Tibial nerve (tissue), 4 donors: ENCODE data around the gene STYXL1. TPM values are rescaled to one million over a fixed set of nuclear protein-coding genes. Genes with fewer than 3 reads are reported as not detected.

Experiments used
- DNase-seq, 2 donors: peaks; one replicate each; pipeline ENCODE4 v3.0.0-alpha.2; 2019; ENCODE audit warnings: low spot score in 2 of 2
- H3K27ac ChIP-seq, 4 donors: fragments of 200-600 bp; sonication (generic) in 3 of 4; one replicate each; pipeline ENCODE4 v1.5.1; 2017 to 2019; ENCODE audit warnings: mild to moderate bottlenecking in 1 of 4
- H3K27me3 ChIP-seq, 2 donors: fragments of 200-600 bp; sonication (generic) in 1 of 2; one replicate each; pipeline versions ENCODE4 v1.5.1 to v1.6.0; 2017 to 2019
- H3K36me3 ChIP-seq, 3 donors: fragments of 200-600 bp; sonication (generic); one replicate each; pipeline ENCODE4 v1.5.1; 2018 to 2019
- H3K4me1 ChIP-seq, 4 donors: fragments of 200-600 bp; sonication (generic) in 3 of 4; one replicate each; pipeline ENCODE4 v1.5.1; 2017 to 2019
- H3K4me3 ChIP-seq, 4 donors: fragments of 200-600 bp; sonication (generic) in 3 of 4; one replicate each; pipeline ENCODE4 v1.5.1; 2017 to 2019; ENCODE audit warnings: mild to moderate bottlenecking in 1 of 4, moderate library complexity in 1 of 4
- H3K9me3 ChIP-seq, 4 donors: fragments of 200-600 bp; sonication (generic) in 3 of 4; one replicate each; pipeline ENCODE4 v1.5.1; 2017 to 2019
- EP300 ChIP-seq, 2 donors: sonication (generic); formaldehyde crosslinking; IDR thresholded peaks; one replicate each; pipeline ENCODE4 v1.6.1; 2017; ENCODE audit warnings: antibody characterized with exemption in 2 of 2, mild to moderate bottlenecking in 1 of 2
- POLR2A ChIP-seq, 2 donors: fragments of 450-650 bp; IDR thresholded peaks; one replicate each; pipeline ENCODE4 v1.6.1; 2017; ENCODE audit warnings: antibody characterized with exemption in 2 of 2, mild to moderate bottlenecking in 2 of 2, moderate library complexity in 2 of 2
- whole genome bisulfite sequencing, 2 donors: methylation state at CpG; one replicate each; pipeline ENCODE4 v1.1.5; 2018; 5-methylcytosine and 5-hydroxymethylcytosine counted together
- total RNA-seq, 4 donors: library from RNA; depleted of rRNA; stranded (reverse); fragments of >200 nt; gene quantifications; one replicate each; pipeline ENCODE4 v1.1.0, GENCODE V29; 2016
- TF ChIP-seq, protein P1 (sequence below), 5 experiments: fragments of 200-600 bp in 3 of 5; fragments of 450-650 bp in 2 of 5; sonication (generic) in 3 of 5; IDR thresholded peaks; one replicate each; pipeline ENCODE4 v1.5.1; 2016 to 2019; ENCODE audit warnings: antibody characterized with exemption in 5 of 5, mild to moderate bottlenecking in 3 of 5, moderate library complexity in 2 of 5

Gene STYXL1
- total RNA-seq, 4 donors from 2014 or later: 9.9 to 45.7 (median 29.0) TPM

DNA sequence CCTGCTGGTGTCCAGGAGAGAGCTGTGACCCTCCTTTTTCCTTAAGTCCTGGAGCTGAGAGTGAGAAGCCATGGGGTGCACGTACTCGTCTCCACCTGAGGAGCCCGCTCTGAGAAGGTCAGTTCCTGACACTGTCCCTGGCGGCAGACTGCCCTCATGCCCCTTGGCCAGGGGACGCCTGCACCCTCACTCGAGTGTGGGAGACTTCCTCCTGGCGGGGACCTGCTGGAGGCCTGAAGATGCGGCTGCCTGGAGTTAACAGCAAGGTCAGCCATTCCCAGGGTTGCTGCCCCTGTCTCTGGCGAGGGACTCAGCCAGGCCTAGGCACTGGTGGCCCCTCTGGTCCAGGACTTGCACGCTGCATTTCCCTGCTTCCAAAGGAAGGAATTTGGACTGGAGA is 79.8 kb downstream of the STYXL1 start:
- WGBS, 2 donors: 64 to 85% methylated on average over 8 to 9 of the region's 10 CpGs
- no peak overlapping the region for H3K4me3 ChIP-seq

GRCh38 chr7:75967487-75967997 is 80.3 kb downstream of the STYXL1 start:
- 24 to 40% methylated on average over 11 to 13 of the region's 13 CpGs for WGBS, 2 donors
- H3K4me3 ChIP-seq: no peak overlapping the region
- peak overlapping the region in 3 of 4 donors; percentile 38 to 83 (median 75) for H3K27ac ChIP-seq
- no peaks in the 10 kb centered on the region for H3K27me3 ChIP-seq
- no peak for DNase-seq
- no peaks in the 10 kb centered on the region for H3K9me3 ChIP-seq
- H3K4me1 ChIP-seq: peaks cover 0 to 84% (median 32%) of the 10 kb centered on the region in 4 donors
- peaks cover 0 to 28% (median 0%) of the 10 kb centered on the region in 3 donors for H3K36me3 ChIP-seq
- TF ChIP-seq, protein P1, sequence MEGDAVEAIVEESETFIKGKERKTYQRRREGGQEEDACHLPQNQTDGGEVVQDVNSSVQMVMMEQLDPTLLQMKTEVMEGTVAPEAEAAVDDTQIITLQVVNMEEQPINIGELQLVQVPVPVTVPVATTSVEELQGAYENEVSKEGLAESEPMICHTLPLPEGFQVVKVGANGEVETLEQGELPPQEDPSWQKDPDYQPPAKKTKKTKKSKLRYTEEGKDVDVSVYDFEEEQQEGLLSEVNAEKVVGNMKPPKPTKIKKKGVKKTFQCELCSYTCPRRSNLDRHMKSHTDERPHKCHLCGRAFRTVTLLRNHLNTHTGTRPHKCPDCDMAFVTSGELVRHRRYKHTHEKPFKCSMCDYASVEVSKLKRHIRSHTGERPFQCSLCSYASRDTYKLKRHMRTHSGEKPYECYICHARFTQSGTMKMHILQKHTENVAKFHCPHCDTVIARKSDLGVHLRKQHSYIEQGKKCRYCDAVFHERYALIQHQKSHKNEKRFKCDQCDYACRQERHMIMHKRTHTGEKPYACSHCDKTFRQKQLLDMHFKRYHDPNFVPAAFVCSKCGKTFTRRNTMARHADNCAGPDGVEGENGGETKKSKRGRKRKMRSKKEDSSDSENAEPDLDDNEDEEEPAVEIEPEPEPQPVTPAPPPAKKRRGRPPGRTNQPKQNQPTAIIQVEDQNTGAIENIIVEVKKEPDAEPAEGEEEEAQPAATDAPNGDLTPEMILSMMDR (IDR thresholded peaks at IDR 0.05): no peak
- TF ChIP-seq POLR2A (IDR thresholded peaks at IDR 0.05): no peak

More for the DNA sequence above, 79.8 kb downstream of the STYXL1 start:
- Histone ChIP-seq H3K4me1 (peaks cover 0 to 80% (median 30%) of the 10 kb centered on the region in 4 donors), H3K36me3 (peaks cover 0 to 32% (median 0%) of the 10 kb centered on the region in 3 donors), H3K27ac (peak overlapping the region in 3 of 4 donors; percentile 38 to 83 (median 75)), H3K27me3 (no peaks in the 10 kb centered on the region), H3K9me3 (no peaks in the 10 kb centered on the region)
- TF ChIP-seq POLR2A (IDR thresholded peaks at IDR 0.05): no peak
- TF ChIP-seq EP300 (IDR thresholded peaks at IDR 0.05): no peak
- TF ChIP-seq, protein P1 (IDR thresholded peaks at IDR 0.05): no peak
- DNase-seq: no peak

DNA sequence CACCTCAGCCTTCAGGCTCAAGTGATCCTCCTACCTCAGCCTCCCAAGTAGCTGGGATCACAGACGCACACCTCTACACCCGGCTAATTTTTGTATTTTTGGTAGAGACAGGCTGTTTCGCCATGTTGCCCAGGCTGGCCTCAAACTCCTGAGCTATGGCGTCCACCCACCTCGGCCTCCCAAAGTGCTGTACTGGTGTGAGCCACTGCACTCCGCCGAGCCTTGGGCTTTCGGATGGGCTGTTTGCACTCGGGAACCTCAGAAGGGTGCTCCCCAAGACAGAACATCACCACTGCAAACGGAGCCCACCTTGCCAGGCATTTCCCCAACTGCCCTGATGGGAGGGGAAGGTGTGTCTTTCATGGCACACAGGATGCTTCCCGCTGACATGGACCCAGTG is 80.7 kb downstream of the STYXL1 start:
- Histone ChIP-seq H3K36me3 (peaks cover 0 to 23% (median 0%) of the 10 kb centered on the region in 3 donors), H3K27me3 (no peaks in the 10 kb centered on the region), H3K9me3 (no peaks in the 10 kb centered on the region), H3K4me1 (peaks cover 3 to 84% (median 36%) of the 10 kb centered on the region in 4 donors), H3K27ac (peak overlapping the region in 3 of 4 donors; percentile 38 to 83 (median 75)), H3K4me3 (no peak overlapping the region)
- DNase-seq: no peak
- 84 to 95% methylated on average over 11 of the region's 11 CpGs for WGBS, 2 donors
- TF ChIP-seq, protein P1 (IDR thresholded peaks at IDR 0.05): no peak
- TF ChIP-seq POLR2A (IDR thresholded peaks at IDR 0.05) (no peak), EP300 (IDR thresholded peaks at IDR 0.05) (no peak)

DNA sequence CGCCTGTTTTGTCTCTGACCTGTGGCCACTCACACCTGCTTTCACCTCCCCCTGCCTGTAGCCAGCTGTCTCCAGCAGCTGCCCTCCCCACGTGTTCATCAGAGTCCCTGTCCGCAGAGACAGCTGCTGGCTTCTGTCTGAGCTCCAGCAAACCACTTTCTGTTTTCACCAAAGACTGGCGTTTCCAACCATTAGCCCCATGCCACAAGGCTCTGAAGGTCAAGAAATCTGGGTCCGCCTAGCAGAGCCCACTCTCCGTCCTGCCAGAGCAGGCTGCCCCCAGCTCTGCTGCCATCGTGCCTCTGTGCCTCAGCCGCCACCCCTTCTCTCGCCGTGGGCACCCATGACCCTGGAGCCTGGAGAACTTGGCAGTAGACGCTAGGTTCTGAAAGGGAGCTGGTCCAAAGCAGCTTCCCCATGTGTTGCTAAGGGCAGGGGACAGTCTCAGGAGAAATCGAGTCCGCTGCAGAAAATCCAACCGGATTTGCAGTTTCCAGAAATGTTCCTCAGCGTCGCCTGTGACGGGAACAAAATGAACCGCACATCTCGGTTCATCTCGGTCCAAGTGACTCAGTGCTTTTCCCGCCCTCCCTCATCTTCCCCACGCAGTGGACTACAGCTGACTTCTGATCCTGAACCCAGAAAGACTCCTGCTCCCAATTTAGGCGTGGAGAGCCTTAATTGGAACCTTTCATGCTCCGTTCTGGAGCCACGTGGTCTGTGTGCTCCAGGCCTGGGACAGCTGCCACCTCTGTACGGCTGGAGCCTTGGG is 81.4 kb downstream of the STYXL1 start:
- peaks cover 0 to 21% (median 0%) of the 10 kb centered on the region in 3 donors for H3K36me3 ChIP-seq
- DNase-seq: peak in 1 of 2 donors; percentile 62
- peak overlapping the region; percentile 55 to 84 (median 76) for H3K27ac ChIP-seq
- H3K9me3 ChIP-seq: no peaks in the 10 kb centered on the region
- TF ChIP-seq, protein P1 (IDR thresholded peaks at IDR 0.05): no peak
- TF ChIP-seq EP300 (IDR thresholded peaks at IDR 0.05): peak in 1 of 2 donors; percentile 87
- H3K4me1 ChIP-seq: peaks cover 3 to 84% (median 38%) of the 10 kb centered on the region in 4 donors
- 50 to 61% methylated on average over 25 to 26 of the region's 26 CpGs for WGBS, 2 donors
- no peaks in the 10 kb centered on the region for H3K27me3 ChIP-seq
- peak overlapping the region in 1 of 4 donors; percentile 4 for H3K4me3 ChIP-seq

- no peak for DNase-seq
- peak overlapping the region in 1 of 4 donors; percentile 4 for H3K4me3 ChIP-seq
- peaks cover 0 to 23% (median 0%) of the 10 kb centered on the region in 3 donors for H3K36me3 ChIP-seq
- TF ChIP-seq EP300 (IDR thresholded peaks at IDR 0.05) (no peak), POLR2A (IDR thresholded peaks at IDR 0.05) (no peak)
- TF ChIP-seq, protein P1 (IDR thresholded peaks at IDR 0.05): no peak
- no peaks in the 10 kb centered on the region for H3K9me3 ChIP-seq
- WGBS, 2 donors: 64 to 77% methylated on average over 13 of the region's 13 CpGs
- no peaks in the 10 kb centered on the region for H3K27me3 ChIP-seq
- H3K27ac ChIP-seq: peak overlapping the region; percentile 55 to 84 (median 76)
- H3K4me1 ChIP-seq: peaks cover 3 to 80% (median 38%) of the 10 kb centered on the region in 4 donors
Observed at GRCh38 chr7:75965617-75966016, 82.2 kb downstream of the STYXL1 start.
